H9 (cell line): ENCODE results near the gene HCN4. TPM values are rescaled to one million over a fixed set of nuclear protein-coding genes. Genes with fewer than 3 reads are reported as not detected.
A peak's percentile ranks its signal among the peaks of the same experiment; 100 is the strongest.

Experiments used
- DNase-seq: peaks from one replicate; pipeline ENCODE4 v3.0.0-alpha.2; 2017
- H2AFZ ChIP-seq: one replicate; pipeline ENCODE4 v1.6.1; 2013; ENCODE audit warnings: mild to moderate bottlenecking, low read length, control low read depth, moderate library complexity
- H2AK5ac ChIP-seq: 2 replicates; pipeline ENCODE4 v1.6.1; 2013; ENCODE audit warnings: low read length, control low read depth, mixed read lengths; ENCODE audit not compliant: insufficient read length
- H2BK120ac ChIP-seq: one replicate; pipeline ENCODE4 v1.6.1; 2013; ENCODE audit warnings: low read depth, mild to moderate bottlenecking, low read length, control low read depth, inconsistent platforms; ENCODE audit not compliant: poor library complexity, severe bottlenecking
- H2BK12ac ChIP-seq: 2 replicates; pipeline ENCODE4 v1.6.1; 2013; ENCODE audit warnings: low read length, control low read depth, mixed read lengths, low read depth; ENCODE audit not compliant: insufficient read length
- H2BK15ac ChIP-seq: 2 replicates; pipeline ENCODE4 v1.6.1; 2013; ENCODE audit warnings: low read depth, low read length, control low read depth
- H2BK20ac ChIP-seq: one replicate; pipeline ENCODE4 v1.6.1; 2013; ENCODE audit warnings: low read depth, mild to moderate bottlenecking, low read length, control low read depth, inconsistent platforms; ENCODE audit not compliant: poor library complexity, severe bottlenecking
- H2BK5ac ChIP-seq: 2 replicates; pipeline ENCODE4 v1.6.1; 2013; ENCODE audit warnings: low read length, control low read depth, mixed read lengths; ENCODE audit not compliant: insufficient read length
- H3K14ac ChIP-seq: 2 replicates; pipeline ENCODE4 v1.6.1; 2013; ENCODE audit warnings: low read length, control low read depth; ENCODE audit not compliant: insufficient read depth
- H3K18ac ChIP-seq: 2 replicates; pipeline ENCODE4 v1.6.1; 2013; ENCODE audit warnings: low read depth, mild to moderate bottlenecking, mixed read lengths, low read length, control low read depth; ENCODE audit not compliant: insufficient read length
- H3K23ac ChIP-seq: 2 replicates; pipeline ENCODE4 v1.6.1; 2013; ENCODE audit warnings: low read length, control low read depth, mixed read lengths, low read depth; ENCODE audit not compliant: insufficient read length
- H3K23me2 ChIP-seq: 2 replicates; pipeline ENCODE4 v1.6.1; 2013; ENCODE audit warnings: low read depth, mild to moderate bottlenecking, mixed read lengths, low read length, control low read depth; ENCODE audit not compliant: insufficient read length, poor library complexity, severe bottlenecking
- H3K27ac ChIP-seq: 2 replicates; pipeline ENCODE4 v1.5.1; 2013; ENCODE audit warnings: low read length, control low read depth, mixed read lengths, low read depth; ENCODE audit not compliant: insufficient read length
- H3K27me3 ChIP-seq: 2 replicates; pipeline ENCODE4 v1.6.1; 2013; ENCODE audit warnings: low read length, control low read depth, inconsistent platforms; ENCODE audit not compliant: insufficient read depth
- H3K4ac ChIP-seq: 2 replicates; pipeline ENCODE4 v1.6.1; 2013; ENCODE audit warnings: low read depth, mild to moderate bottlenecking, control low read depth, inconsistent platforms, low read length, moderate library complexity
- H3K4me1 ChIP-seq: 2 replicates; pipeline ENCODE4 v1.6.1; 2013; ENCODE audit warnings: low read length, control low read depth, inconsistent platforms; ENCODE audit not compliant: insufficient read depth
- H3K4me2 ChIP-seq: 2 replicates; pipeline ENCODE4 v1.6.1; 2013; ENCODE audit warnings: low read length, control low read depth, mixed read lengths; ENCODE audit not compliant: insufficient read length, insufficient read depth
- H3K56ac ChIP-seq: 2 replicates; pipeline ENCODE4 v1.6.1; 2013; ENCODE audit warnings: low read depth, mild to moderate bottlenecking, mixed read lengths, low read length, control low read depth; ENCODE audit not compliant: insufficient read length
- H3K79me1 ChIP-seq: 2 replicates; pipeline ENCODE4 v1.6.1; 2013; ENCODE audit warnings: low read depth, mild to moderate bottlenecking, moderate library complexity, low read length, control low read depth, inconsistent platforms; ENCODE audit not compliant: insufficient read depth, poor library complexity, severe bottlenecking
- H3K79me2 ChIP-seq: 2 replicates; pipeline ENCODE4 v1.6.1; 2013; ENCODE audit warnings: low read length, control low read depth, inconsistent platforms; ENCODE audit not compliant: insufficient read depth
- H3K9ac ChIP-seq: 2 replicates; pipeline ENCODE4 v1.6.1; 2013; ENCODE audit warnings: low read length, control low read depth, mixed read lengths; ENCODE audit not compliant: insufficient read length; ENCODE audit errors: extremely low read depth
- H3K9me3 ChIP-seq: one replicate; pipeline ENCODE4 v1.6.1; 2013; ENCODE audit warnings: low read depth, low read length, inconsistent platforms; ENCODE audit not compliant: control insufficient read depth
- H3T11ph ChIP-seq: one replicate; pipeline ENCODE4 v1.6.1; 2013; ENCODE audit warnings: mild to moderate bottlenecking, low read length, control low read depth, inconsistent platforms
- H4K20me1 ChIP-seq: one replicate; pipeline ENCODE4 v1.6.1; 2013; ENCODE audit not compliant: control insufficient read depth, insufficient read length, insufficient read depth
- H4K5ac ChIP-seq: 2 replicates; pipeline ENCODE4 v1.6.1; 2013; ENCODE audit warnings: low read depth, mild to moderate bottlenecking, mixed read lengths, low read length, control low read depth; ENCODE audit not compliant: insufficient read length
- H4K8ac ChIP-seq: replicated peaks from 2 replicates; pipeline ENCODE4 v1.6.1; 2013; ENCODE audit warnings: low read length, control low read depth, mixed read lengths, low read depth; ENCODE audit not compliant: insufficient read length
- H4K91ac ChIP-seq: 2 replicates; pipeline ENCODE4 v1.6.1; 2013; ENCODE audit warnings: low read depth, mild to moderate bottlenecking, moderate library complexity, mixed read lengths, low read length, control low read depth; ENCODE audit not compliant: insufficient read length
- H3K27ac Mint-ChIP-seq, 3 experiments: 2 replicates in 2 of 3; 3 replicates in 1 of 3; pipeline ENCODE4 v1.8.0; 2020 to 2021; ENCODE audit warnings: mixed read lengths in 3 of 3, mild to moderate bottlenecking in 1 of 3, moderate library complexity in 1 of 3
- H3K27me3 Mint-ChIP-seq: 2 replicates; pipeline ENCODE4 v1.8.0; 2021; ENCODE audit warnings: low read depth, mild to moderate bottlenecking, moderate library complexity, mixed read lengths
- H3K36me3 Mint-ChIP-seq, 3 experiments: 2 replicates in 2 of 3; 3 replicates in 1 of 3; pipeline ENCODE4 v1.8.0; 2020 to 2021; ENCODE audit warnings: low read depth in 3 of 3, mixed read lengths in 3 of 3; ENCODE audit not compliant: insufficient read depth in 1 of 3
- H3K4me1 Mint-ChIP-seq, 2 experiments: 2 replicates each; pipeline ENCODE4 v1.8.0; 2020; ENCODE audit warnings: mixed read lengths in 2 of 2
- H3K4me3 Mint-ChIP-seq, 2 experiments: 2 replicates in 1 of 2; 3 replicates in 1 of 2; pipeline ENCODE4 v1.8.0; 2020 to 2021; ENCODE audit warnings: mild to moderate bottlenecking in 2 of 2, mixed read lengths in 2 of 2, moderate library complexity in 1 of 2
- H3K9me3 Mint-ChIP-seq, 2 experiments: 2 replicates in 1 of 2; 3 replicates in 1 of 2; pipeline ENCODE4 v1.8.0; 2020; ENCODE audit warnings: mild to moderate bottlenecking in 2 of 2, mixed read lengths in 2 of 2, moderate library complexity in 1 of 2
- WGBS: extraction: QIAGEN DNeasy Blood & Tissue Kit; methylation state at CpG from one replicate; pipeline ENCODE4 v1.1.7; 2013; ENCODE audit warnings: missing lambda C conversion rate, low lambda C conversion rate, mixed read lengths; ENCODE audit not compliant: insufficient read length; ENCODE audit errors: extremely low coverage; 5-methylcytosine and 5-hydroxymethylcytosine counted together
- total RNA-seq: library from RNA; stranded (reverse); gene quantifications from 2 replicates; pipeline ENCODE4 v1.2.1, GENCODE V29; 2021
- TF ChIP-seq, protein P1 (sequence below): fragments of 200-600 bp; sonication (generic); conservative IDR thresholded peaks from 3 replicates; pipeline ENCODE4 v1.8.0; 2021; ENCODE audit warnings: antibody characterized with exemption, mild to moderate bottlenecking

The HCN4 gene
- total RNA-seq, 1 experiment from 2014 or later, result 10.5 TPM

DNA sequence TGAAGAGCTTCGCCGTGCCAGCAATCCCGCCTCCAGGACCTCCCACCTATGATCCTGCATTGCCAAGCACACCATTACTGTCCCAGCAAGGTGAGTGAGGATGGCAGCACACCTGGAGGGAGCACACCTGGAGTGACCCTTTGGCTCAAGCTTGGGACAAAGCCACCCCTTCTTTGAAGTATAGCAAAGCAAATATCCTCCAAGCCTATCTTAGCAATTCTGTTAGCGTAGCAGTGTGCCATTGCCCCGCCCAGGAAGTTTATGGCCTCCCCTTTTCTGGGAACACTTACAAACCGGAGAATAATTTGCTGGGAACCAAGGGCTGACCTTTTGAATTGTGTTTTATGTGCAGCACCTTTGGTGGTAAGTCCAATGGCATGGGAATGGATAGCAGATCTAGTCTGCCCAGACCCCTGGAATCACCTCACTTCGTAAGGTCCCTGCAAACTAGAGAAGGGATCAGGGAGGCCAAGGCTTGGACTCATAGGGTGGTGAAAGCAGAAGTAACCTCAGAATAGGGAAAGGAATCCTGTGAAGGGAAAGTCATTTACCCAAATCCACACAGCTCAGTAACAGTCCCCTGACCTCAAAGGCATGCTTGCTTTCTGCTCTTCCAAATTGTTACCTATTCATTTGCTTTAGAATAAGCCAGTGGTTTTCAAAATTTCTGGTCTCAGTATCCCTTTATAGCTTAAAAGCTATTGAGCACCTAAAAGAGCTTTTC lies 70.1 kb downstream of the HCN4 start:
- peaks cover 16 to 53% (median 44%) of the 10 kb centered on the region in 3 experiments; a peak in 6 of 7 replicates for H3K36me3 Mint-ChIP-seq

More for the DNA sequence above, 70.1 kb downstream of the HCN4 start:
- no CpG with 5 or more reads among the region's 7 CpGs for WGBS
- H2BK15ac ChIP-seq, result no peak overlapping the region
- H3K9me3 ChIP-seq, result no peaks in the 10 kb centered on the region
- Mint-ChIP-seq H3K27me3 (no peaks in the 10 kb centered on the region), H3K27ac (peak overlapping the region in 1 of 3 experiments; percentile 49; a peak in 2 of 7 replicates), H3K9me3 (no peaks in the 10 kb centered on the region), H3K4me3 (no peak overlapping the region), H3K4me1 (no peaks in the 10 kb centered on the region)
- no peak overlapping the region for H2BK5ac ChIP-seq
- no peaks in the 10 kb centered on the region for H3K4me1 ChIP-seq
- H3K79me1 ChIP-seq, result no peaks in the 10 kb centered on the region
- H4K8ac ChIP-seq, result no peak overlapping the region
- H4K20me1 ChIP-seq, result no peaks in the 10 kb centered on the region
- H3K79me2 ChIP-seq, result no peaks in the 10 kb centered on the region
- no peaks in the 10 kb centered on the region for H3K27me3 ChIP-seq
- H2BK120ac ChIP-seq, result no peak overlapping the region
- no peak overlapping the region for H2BK20ac ChIP-seq
- no peak overlapping the region for H2AK5ac ChIP-seq
- no peak overlapping the region for H3K9ac ChIP-seq
- H3T11ph ChIP-seq, result no peak overlapping the region
- no peak overlapping the region for H4K91ac ChIP-seq
- H3K14ac ChIP-seq, result no peak overlapping the region
- H3K4me2 ChIP-seq, result no peak overlapping the region
- no peak overlapping the region for H3K56ac ChIP-seq
- TF ChIP-seq, protein P1, sequence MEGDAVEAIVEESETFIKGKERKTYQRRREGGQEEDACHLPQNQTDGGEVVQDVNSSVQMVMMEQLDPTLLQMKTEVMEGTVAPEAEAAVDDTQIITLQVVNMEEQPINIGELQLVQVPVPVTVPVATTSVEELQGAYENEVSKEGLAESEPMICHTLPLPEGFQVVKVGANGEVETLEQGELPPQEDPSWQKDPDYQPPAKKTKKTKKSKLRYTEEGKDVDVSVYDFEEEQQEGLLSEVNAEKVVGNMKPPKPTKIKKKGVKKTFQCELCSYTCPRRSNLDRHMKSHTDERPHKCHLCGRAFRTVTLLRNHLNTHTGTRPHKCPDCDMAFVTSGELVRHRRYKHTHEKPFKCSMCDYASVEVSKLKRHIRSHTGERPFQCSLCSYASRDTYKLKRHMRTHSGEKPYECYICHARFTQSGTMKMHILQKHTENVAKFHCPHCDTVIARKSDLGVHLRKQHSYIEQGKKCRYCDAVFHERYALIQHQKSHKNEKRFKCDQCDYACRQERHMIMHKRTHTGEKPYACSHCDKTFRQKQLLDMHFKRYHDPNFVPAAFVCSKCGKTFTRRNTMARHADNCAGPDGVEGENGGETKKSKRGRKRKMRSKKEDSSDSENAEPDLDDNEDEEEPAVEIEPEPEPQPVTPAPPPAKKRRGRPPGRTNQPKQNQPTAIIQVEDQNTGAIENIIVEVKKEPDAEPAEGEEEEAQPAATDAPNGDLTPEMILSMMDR, result no peak
- H3K23ac ChIP-seq, result no peak overlapping the region
- no peak for DNase-seq
- no peak overlapping the region for H2AFZ ChIP-seq
- H4K5ac ChIP-seq, result no peak overlapping the region
- H3K4ac ChIP-seq, result no peak overlapping the region
- H3K18ac ChIP-seq, result no peak overlapping the region
- H3K27ac ChIP-seq, result no peak overlapping the region
- H2BK12ac ChIP-seq, result no peak overlapping the region
- no peaks in the 10 kb centered on the region for H3K23me2 ChIP-seq
